Fibroblast of skin of right quadriceps (primary cell): ENCODE data around the gene ZBTB8OS.

Source experiments
- DNase-seq: peaks from one replicate; pipeline ENCODE4 v3.0.0-alpha.2; 2013

ZBTB8OS gene

DNA sequence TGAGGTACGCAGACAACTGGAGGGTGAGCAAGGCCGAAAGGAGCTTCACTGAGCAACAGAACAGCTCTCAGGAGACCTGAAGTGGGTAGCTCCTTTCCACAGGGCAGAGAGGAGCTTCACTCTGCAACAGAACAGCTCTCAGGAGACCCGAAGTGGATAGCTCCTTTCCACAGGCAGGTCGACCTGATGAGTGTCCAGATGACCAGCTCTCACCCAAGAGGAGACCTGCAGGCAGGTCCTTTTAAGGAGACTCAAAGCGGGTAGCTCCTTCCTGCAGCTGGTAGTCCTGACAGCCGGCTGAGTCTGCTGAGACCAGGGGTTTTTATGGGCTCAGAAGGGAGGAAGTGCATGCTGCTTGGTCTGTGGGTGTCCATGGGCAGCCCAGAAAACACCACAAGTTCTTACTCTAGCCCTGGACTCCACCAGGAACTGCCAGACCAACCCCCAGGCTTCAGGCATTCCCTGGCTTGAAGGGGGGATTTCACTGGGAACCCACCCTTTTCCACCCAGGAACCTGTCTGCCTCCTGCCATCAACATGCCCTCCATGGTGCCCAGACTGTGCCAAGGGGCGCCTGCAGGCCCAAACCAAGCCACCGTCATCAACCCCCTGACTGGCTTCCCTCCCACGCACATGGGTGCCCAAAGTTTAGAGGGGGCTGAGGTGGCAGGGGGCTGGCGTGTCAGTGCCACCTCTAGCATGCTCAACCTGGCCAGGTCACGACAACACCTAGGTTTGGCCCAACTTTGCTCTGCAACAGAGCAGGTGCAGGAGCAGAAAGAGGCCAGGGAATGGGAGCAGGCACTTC lies 43.6 kb downstream of the ZBTB8OS start:
- DNase-seq = no peak

DNA sequence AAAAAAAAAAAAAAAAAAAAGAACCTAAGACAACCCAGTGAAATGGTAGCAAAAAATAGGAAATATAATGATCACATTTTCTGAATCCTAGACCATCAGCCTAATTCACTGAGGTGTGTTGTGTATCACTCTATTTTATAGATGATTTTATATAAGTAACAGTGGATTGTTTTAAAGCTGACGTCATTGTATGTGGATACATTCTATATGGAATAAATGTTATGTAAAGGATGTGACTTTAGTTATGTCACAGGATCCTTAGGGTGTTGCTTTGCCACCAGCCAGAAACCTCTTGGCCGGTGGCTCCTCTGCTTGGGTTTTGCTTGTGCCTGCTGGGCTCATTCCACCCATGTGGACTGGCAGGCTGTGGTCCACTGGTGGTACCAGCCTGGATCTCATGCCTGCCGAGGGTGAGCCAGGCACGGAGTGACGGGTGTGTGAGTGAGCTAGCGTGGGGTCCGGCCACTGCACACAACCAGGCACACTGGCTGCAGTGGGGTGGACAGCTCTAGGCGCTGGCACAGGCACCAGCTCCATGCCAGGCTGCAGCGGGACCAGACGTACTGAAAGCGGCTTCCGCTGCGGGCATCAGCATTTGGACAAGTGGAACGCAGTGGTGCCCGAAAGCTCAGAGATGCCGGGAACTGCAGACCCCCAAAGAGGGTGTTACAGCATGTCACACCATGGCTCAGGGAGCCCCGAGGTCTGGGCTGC lies 44.5 kb downstream of the ZBTB8OS start:
- no peak for DNase-seq

DNA sequence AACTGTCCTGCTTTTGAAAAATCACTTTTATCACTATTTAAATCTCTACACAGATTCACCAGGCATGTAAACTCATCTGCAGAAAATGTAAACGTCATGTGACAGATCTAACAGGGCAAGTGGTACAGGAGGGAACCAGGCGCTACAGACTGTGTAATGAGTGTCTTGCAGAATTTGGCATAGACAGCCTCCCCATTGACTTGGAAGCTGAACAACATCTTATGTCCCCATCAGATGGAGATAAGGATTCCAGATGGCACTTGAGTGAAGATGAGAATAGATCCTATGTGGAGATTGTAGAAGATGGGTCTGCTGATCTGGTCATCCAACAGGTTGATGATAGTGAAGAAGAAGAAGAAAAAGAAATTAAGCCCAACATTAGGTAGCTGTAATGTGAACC lies 50.3 kb downstream of the ZBTB8OS start:
- DNase-seq = no peak

DNA sequence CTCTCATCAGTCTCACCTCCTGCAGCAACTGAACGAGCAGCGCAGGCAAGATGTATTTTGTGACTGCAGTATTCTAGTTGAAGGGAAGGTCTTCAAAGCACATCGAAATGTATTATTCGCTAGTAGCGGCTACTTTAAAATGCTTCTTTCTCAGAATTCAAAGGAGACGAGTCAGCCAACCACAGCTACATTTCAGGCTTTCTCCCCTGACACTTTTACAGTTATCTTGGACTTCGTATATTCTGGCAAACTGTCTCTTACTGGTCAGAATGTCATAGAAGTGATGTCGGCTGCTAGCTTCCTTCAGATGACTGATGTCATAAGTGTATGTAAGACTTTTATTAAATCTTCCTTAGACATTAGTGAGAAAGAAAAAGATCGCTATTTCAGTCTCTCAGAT lies 57.4 kb downstream of the ZBTB8OS start:
- peak; percentile 68 for DNase-seq

DNA sequence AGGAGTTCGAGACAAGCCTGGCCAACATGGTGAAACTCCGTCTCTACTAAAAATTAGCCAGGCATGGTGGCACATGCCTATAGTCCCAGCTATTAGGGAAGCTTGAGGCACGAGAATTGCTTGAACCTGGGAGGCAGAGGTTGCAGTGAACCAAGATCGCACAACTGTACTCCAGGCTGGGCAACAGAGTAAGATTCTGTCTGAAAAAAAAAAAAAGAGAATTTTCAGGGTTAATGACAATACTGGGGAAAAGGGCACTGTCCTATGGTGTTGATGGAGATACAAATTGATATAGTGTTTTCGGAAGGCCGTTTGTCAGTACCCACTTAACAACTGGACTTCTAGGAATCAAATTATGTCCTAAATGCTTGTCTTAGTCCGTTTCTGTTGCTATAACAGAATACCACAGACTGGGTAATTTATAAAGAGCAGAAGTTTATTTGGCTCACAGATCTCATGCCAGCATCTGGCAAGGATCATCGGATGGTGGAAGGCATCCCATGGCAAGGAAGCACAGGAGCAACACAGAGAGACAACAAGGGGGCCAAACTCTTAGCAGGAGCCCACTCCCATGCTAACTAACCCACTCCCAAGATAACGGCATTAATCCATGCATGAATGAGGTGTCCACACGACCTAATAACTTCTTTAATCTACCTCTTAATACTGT lies 69.9 kb downstream of the ZBTB8OS start:
- no peak for DNase-seq
